ENCODE measurements around the gene ARHGEF9.

The ARHGEF9 gene

GRCh38 chrX:63635750-63636149 lies 149.3 kb downstream of the ARHGEF9 start:
- H3K27ac ChIP-seq: no peak overlapping the region
- H3K27me3 ChIP-seq: no peaks in the 10 kb centered on the region
- no peaks in the 10 kb centered on the region for H3K4me1 ChIP-seq (ENCODE audit: control insufficient read depth in 1 of 2, insufficient read depth in 1 of 2, low read depth in 1 of 2, low read length in 1 of 2)
- TF ChIP-seq CTCF (IDR thresholded peaks at IDR 0.05): no peak
- no peak overlapping the region for H3K4me3 ChIP-seq (ENCODE audit: low read depth in 1 of 2, low read length in 1 of 2)
- H3K36me3 ChIP-seq: no peaks in the 10 kb centered on the region
- no peaks in the 10 kb centered on the region for H3K9me3 ChIP-seq

- H3K4me3 ChIP-seq (ENCODE audit: low read depth in 1 of 2, low read length in 1 of 2): no peak overlapping the region
- H3K27me3 ChIP-seq: no peaks in the 10 kb centered on the region
- H3K36me3 ChIP-seq: no peaks in the 10 kb centered on the region
- no peaks in the 10 kb centered on the region for H3K4me1 ChIP-seq (ENCODE audit: control insufficient read depth in 1 of 2, insufficient read depth in 1 of 2, low read depth in 1 of 2, low read length in 1 of 2)
- no peaks in the 10 kb centered on the region for H3K9me3 ChIP-seq
- H3K27ac ChIP-seq: no peak overlapping the region
- no peak for TF ChIP-seq CTCF (IDR thresholded peaks at IDR 0.05)
These were observed 171.4 kb downstream of the ARHGEF9 start for GRCh38 chrX:63613531-63614028.

GRCh38 chrX:63585936-63586335 lies 199.1 kb downstream of the ARHGEF9 start:
- TF ChIP-seq CTCF (IDR thresholded peaks at IDR 0.05): no peak
- H3K27ac ChIP-seq: no peak overlapping the region
- no peaks in the 10 kb centered on the region for H3K36me3 ChIP-seq
- no peaks in the 10 kb centered on the region for H3K4me1 ChIP-seq (ENCODE audit: control insufficient read depth in 1 of 2, insufficient read depth in 1 of 2, low read depth in 1 of 2, low read length in 1 of 2)
- no peaks in the 10 kb centered on the region for H3K27me3 ChIP-seq
- H3K9me3 ChIP-seq: no peaks in the 10 kb centered on the region
- H3K4me3 ChIP-seq (ENCODE audit: low read depth in 1 of 2, low read length in 1 of 2): no peak overlapping the region

Measured in neutrophil (primary cell).